ENCODE results near the gene TH.

The TH gene

GRCh38 chr11:2139621-2140337 is 31.8 kb downstream of the TH start:
- no peak for DNase-seq

DNA sequence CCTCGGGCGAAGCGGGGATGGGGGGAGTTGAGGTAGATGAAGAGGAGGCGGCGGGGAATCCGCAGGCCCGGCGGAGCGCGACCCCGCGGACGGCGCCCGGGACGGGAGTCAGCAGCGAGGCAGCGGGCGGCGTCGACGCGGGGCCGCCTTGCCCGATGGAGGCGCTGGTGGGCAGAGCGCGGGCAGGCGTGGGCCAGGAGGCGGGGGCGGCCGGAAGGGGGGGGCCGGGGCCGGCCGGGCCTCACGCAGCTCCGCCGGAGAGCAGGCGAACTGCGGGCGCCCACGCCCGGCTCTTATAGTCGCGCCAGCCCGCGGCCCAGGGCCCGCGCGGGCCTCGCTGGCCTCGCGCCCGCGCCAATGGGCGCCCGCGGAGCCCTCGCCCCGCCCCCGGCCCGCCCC is 32.5 kb downstream of the TH start, which contains the start of gene IGF2:
Gene IGF2 (minus strand): TSS at position 267 of the 399 bp plus-strand sequence. CDS start 3,866 bp downstream, outside the sequence.
- no peak for DNase-seq

GRCh38 chr11:2138431-2139122 is 33.0 kb downstream of the TH start:
- DNase-seq: no peak

- no peak for DNase-seq
Measured at GRCh38 chr11:2138068-2138430, 33.6 kb downstream of the TH start.

DNA sequence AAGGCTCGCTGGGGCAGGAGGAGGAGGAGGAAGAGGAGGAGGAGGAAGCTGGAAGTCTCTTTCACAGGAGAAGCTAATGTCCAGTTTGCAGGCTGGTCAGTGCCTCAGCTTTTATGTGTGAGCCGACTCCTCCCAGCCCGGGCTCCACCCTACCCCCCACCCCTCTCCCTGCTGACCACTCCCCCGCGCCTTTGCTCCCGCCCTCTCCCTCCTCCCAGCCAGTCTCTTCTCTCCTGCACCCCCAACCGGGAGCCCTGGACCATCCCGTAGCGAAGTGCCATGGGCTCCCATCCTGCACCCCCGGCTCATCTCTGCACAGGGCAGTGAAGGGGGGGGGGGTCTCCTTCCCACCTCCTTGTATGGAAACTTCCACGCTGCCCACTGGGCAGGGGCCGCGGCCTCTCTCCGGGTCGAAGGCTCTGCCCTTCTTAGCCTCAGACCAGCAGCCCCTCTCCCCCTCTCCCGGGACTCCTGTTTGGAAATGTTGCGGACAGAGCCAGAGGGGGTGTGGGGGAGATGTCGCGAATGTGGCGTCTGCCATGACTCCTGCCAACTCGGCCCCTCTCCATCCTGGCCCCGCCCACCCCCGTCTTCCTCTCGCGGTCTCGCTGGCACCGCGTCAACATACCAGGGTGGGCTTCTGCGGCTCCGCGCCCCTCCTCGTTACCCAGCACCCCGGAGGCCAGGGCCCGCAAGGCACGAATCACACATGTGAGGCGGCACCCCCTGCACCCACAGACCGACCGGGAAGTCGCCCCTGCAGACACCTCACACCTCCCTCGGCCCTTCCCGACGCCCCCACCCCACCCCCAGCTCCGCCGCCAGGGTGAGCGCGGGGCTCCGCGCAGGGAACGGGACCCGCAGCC is 34.2 kb downstream of the TH start:
- DNase-seq: no peak

- no peak for DNase-seq
Measured at GRCh38 chr11:2136952-2137201, 34.7 kb downstream of the TH start.

- no peak for DNase-seq
Measured at GRCh38 chr11:2136209-2136951, 35.2 kb downstream of the TH start.

GRCh38 chr11:2135648-2136201 is 35.9 kb downstream of the TH start:
- DNase-seq: no peak

DNA sequence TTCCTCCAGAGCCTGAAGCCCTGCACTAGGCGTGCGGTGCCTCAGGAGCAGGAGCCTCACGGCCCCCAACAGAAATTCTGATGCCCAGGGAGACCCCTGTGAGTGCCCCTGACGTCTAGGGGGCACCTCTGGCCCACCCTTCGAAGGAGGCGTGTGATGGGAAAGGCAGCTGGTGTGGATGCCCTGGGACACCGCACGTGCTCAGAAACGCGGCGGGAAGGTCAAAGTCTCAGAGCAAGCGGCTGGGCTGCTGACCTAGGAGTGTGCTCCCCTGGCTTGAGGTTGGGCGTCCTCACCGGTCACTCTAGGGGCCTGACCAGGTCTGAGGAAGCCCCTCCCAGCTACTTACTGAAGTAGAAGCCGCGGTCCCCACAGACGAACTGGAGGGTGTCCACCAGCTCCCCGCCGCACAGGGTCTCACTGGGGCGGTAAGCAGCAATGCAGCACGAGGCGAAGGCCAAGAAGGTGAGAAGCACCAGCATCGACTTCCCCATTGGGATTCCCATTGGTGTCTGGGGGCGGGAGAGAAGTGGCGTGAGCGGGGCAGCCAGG is 36.5 kb downstream of the TH start:
- DNase-seq: no peak

DNA sequence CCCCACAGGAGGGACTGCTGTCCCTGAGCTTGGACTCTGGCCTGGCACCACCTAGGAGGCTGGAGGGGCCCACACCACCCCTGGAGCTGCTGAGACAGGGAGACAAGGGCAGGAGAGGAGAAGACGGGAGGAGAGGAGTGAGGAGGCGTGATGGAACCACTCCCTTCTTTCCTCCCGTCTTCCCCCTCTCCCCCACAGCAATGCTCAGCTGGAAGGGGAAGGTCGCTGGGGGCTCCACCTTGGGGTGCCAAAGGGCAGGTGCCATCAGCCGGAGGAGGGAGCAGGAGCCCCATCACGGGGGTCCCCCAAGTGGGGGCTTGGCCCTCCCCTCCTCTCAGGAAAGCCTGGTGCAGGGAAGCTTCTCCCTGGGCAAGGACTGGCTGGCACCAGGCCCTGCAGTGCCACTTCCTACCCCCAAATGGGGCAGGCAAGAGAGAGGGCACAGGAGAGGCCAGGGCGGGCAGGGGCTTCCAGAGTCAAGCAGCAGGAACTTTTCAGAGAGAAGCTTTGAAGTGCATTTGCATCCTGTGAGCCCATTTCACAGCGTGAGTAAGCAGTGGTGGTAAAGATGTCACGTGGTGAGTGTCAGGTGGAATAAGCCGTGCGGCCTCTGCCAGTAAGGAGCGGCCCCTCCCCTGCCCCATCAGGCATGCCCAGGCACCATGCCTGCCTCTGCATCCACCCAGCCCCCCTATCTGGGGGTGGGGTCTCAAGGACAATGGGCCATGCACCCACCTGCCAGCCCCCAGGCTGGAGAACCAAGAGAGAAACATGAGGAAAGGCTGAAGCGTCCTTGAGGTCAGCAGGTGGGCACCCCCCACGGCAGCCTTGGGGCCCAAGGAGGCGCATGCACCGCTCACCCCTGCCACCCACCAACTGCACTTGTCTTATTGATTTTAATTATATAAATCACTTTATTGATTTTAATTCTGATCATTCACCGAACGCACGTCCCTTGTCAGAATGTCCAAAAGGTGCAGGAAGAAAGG is 37.3 kb downstream of the TH start:
- DNase-seq: no peak

- DNase-seq: no peak
Measured at GRCh38 chr11:2133241-2134021, 38.2 kb downstream of the TH start.

GRCh38 chr11:2132874-2133240 is 38.8 kb downstream of the TH start:
- DNase-seq: no peak

DNA sequence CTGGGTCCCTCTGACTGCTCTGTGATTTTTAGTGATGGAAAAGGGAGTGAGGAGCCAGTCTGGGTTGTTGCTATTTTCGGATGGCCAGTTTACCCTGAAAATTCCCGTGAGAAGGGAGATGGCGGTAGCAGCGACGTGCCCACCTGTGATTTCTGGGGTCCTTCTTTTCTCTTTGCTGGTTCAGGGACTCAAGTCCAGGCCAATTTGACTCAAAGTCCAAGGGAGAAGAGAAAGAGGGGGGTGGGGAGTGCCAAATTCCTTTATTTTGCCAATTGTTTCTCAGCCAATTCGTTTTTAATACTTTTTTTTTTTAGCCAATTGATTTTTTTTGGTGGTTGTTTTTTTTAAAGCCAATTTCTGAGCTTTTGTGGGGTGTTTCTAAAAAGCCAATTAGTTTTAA is 39.4 kb downstream of the TH start:
- DNase-seq: no peak

- no peak for DNase-seq
Measured at GRCh38 chr11:2131371-2132236, 40.0 kb downstream of the TH start.

GRCh38 chr11:2130881-2131352 is 40.7 kb downstream of the TH start:
- DNase-seq: no peak

DNA sequence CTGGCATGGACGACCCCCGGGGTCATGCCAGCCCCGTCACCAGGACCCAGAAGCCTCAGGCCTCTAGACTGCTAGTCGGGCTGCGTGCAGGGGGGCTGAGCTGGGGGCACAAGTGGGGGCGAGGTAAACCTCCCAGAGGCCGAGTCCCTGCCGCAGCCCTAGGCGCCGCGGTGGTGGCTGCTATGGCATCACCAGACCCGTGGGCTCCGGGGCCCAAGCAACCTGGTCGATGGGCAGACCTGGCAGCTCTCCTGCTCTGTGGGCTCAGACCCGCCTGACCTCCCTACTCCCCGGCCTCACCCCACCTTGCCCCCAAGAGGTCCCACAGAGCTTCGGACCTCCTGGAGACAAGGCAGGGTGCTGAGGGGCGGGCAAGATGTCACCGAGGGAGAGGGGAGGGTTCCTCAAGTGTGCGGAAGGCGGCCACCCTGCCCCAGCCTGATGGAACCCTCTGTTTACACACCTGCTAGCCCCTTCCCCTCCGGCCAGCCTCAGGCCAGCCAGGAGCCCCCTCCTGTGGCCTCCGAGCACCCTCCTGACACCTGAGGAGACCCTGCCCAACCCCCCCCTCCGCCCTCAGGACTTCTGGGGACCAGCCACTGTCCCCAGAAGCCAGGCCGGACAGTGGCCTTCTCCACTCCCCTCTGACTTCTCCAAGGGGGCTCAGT is 41.8 kb downstream of the TH start:
- DNase-seq: no peak

GRCh38 chr11:2129308-2129698 is 42.3 kb downstream of the TH start:
- DNase-seq: no peak

GRCh38 chr11:2128511-2129307 is 42.9 kb downstream of the TH start:
- no peak for DNase-seq

Measured in NCI-H510A treated with DMSO at 0.1 percent for 48 hours (cell line).